Breast epithelium (tissue), 4 donors: ENCODE measurements around the gene LRGUK. TPM values are rescaled to one million over a fixed set of nuclear protein-coding genes. Genes with fewer than 3 reads are reported as not detected.

ENCODE experiments used
- DNase-seq, 2 donors: peaks; one replicate each; pipeline ENCODE4 v3.0.0-alpha.2; 2019; ENCODE audit warnings: low spot score in 2 of 2
- H3K27ac ChIP-seq, 2 donors: fragments of 200-600 bp; sonication (generic) in 1 of 2; one replicate each; pipeline ENCODE4 v1.5.1; 2016 to 2019; ENCODE audit warnings: mild to moderate bottlenecking in 1 of 2
- H3K27me3 ChIP-seq, 2 donors: fragments of 200-600 bp; sonication (generic) in 1 of 2; one replicate each; pipeline versions ENCODE4 v1.5.1 to v1.6.0; 2017 to 2019; ENCODE audit warnings: control low read depth in 1 of 2, mild to moderate bottlenecking in 1 of 2
- H3K36me3 ChIP-seq: fragments of 200-600 bp; one replicate; pipeline ENCODE4 v1.5.1; 2019
- H3K4me1 ChIP-seq, 2 donors: fragments of 200-600 bp; sonication (generic); one replicate each; pipeline ENCODE4 v1.5.1; 2016 to 2019; ENCODE audit warnings: control low read depth in 1 of 2
- H3K4me3 ChIP-seq, 3 donors: fragments of 200-600 bp; sonication (generic); 1 replicate in 2 of 3; 2 replicates in 1 of 3; pipeline ENCODE4 v1.5.1; 2016 to 2019; ENCODE audit warnings: mild to moderate bottlenecking in 3 of 3, moderate library complexity in 2 of 3
- H3K9me3 ChIP-seq, 2 donors: fragments of 200-600 bp; sonication (generic) in 1 of 2; one replicate each; pipeline ENCODE4 v1.5.1; 2016 to 2019; ENCODE audit warnings: control low read depth in 1 of 2
- CTCF ChIP-seq, 3 donors: fragments of 450-650 bp; IDR thresholded peaks; one replicate each; pipeline ENCODE4 v1.5.1; 2016 to 2017; ENCODE audit warnings: antibody characterized with exemption in 3 of 3, mild to moderate bottlenecking in 3 of 3, moderate library complexity in 3 of 3
- POLR2A ChIP-seq: fragments of 450-650 bp; IDR thresholded peaks from one replicate; pipeline ENCODE4 v1.6.1; 2016; ENCODE audit warnings: antibody characterized with exemption, mild to moderate bottlenecking, moderate library complexity
- POLR2AphosphoS5 ChIP-seq, 3 donors: sonication (generic); formaldehyde crosslinking; IDR thresholded peaks; one replicate each; pipeline ENCODE4 v1.6.1; 2017; ENCODE audit warnings: antibody characterized with exemption in 3 of 3
- intact Hi-C: fragments of 100-400 bp; cut with DNase I; formaldehyde crosslinking; loops from one replicate; pipeline ENCODE4 v1.15.1; 2023; ENCODE audit warnings: low total_unique reads
- total RNA-seq, 3 donors: library from RNA; depleted of rRNA; stranded (reverse); fragments of >200 nt; gene quantifications; one replicate each; pipeline ENCODE4 v1.1.0, GENCODE V29; 2016

LRGUK gene
- total RNA-seq, 3 donors from 2014 or later: 0.96 to 2.6 (median 1.6) TPM

- intact Hi-C loops: no loop called here
- H3K4me3 ChIP-seq: no peak overlapping the region
- TF ChIP-seq POLR2A (no peak), CTCF (IDR thresholded peaks at IDR 0.05) (no peak), POLR2AphosphoS5 (IDR thresholded peaks at IDR 0.05) (no peak)
- H3K27me3 ChIP-seq: no peaks in the 10 kb centered on the region
- DNase-seq: no peak
- no peaks in the 10 kb centered on the region for H3K36me3 ChIP-seq
- no peak overlapping the region for H3K27ac ChIP-seq
- no peaks in the 10 kb centered on the region for H3K4me1 ChIP-seq
- H3K9me3 ChIP-seq: no peaks in the 10 kb centered on the region
Observed at GRCh38 chr7:134307320-134307719, 180.2 kb downstream of the LRGUK start.

- Histone ChIP-seq H3K4me3 (no peak overlapping the region), H3K27me3 (no peaks in the 10 kb centered on the region), H3K36me3 (no peaks in the 10 kb centered on the region), H3K27ac (no peak overlapping the region), H3K9me3 (no peaks in the 10 kb centered on the region), H3K4me1 (no peaks in the 10 kb centered on the region)
- no peak for TF ChIP-seq CTCF (IDR thresholded peaks at IDR 0.05)
- TF ChIP-seq POLR2A: no peak
- no peak for TF ChIP-seq POLR2AphosphoS5 (IDR thresholded peaks at IDR 0.05)
- DNase-seq: no peak
- intact Hi-C loops: no loop called here
Observed at GRCh38 chr7:134308548-134308947, 181.4 kb downstream of the LRGUK start.

- no peaks in the 10 kb centered on the region for H3K9me3 ChIP-seq
- H3K27ac ChIP-seq: no peak overlapping the region
- no peaks in the 10 kb centered on the region for H3K27me3 ChIP-seq
- no peak for DNase-seq
- TF ChIP-seq POLR2AphosphoS5 (IDR thresholded peaks at IDR 0.05): no peak
- H3K36me3 ChIP-seq: no peaks in the 10 kb centered on the region
- intact Hi-C loops: no loop called here
- no peak overlapping the region for H3K4me3 ChIP-seq
- H3K4me1 ChIP-seq: no peaks in the 10 kb centered on the region
Observed at GRCh38 chr7:134311807-134312206, 184.7 kb downstream of the LRGUK start.

GRCh38 chr7:134312717-134313116 lies 185.6 kb downstream of the LRGUK start:
- Histone ChIP-seq H3K36me3 (no peaks in the 10 kb centered on the region), H3K4me1 (no peaks in the 10 kb centered on the region), H3K9me3 (no peaks in the 10 kb centered on the region), H3K4me3 (no peak overlapping the region), H3K27ac (no peak overlapping the region), H3K27me3 (no peaks in the 10 kb centered on the region)
- intact Hi-C loops: no loop called here
- DNase-seq: no peak
- TF ChIP-seq POLR2A (no peak), CTCF (IDR thresholded peaks at IDR 0.05) (no peak), POLR2AphosphoS5 (IDR thresholded peaks at IDR 0.05) (no peak)

DNA sequence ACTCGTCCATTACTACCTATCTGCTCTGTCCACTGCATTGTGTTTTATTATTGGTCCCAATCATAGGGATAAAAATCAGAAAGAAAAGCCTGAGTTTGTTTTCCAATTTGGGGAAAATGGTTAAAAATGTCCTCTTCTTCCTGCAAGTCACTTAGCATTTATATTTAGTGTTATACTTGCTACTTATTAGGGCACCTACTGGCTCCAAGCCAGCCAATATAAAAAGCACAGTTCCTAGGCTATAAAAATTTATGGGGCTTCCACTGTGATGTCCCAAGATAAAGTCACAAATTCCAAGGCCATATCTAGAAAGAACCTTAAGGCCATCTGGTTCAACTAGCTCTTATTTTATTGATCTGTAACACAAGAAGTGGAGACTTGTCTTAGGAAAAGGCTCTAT lies 186.4 kb downstream of the LRGUK start:
- H3K27me3 ChIP-seq: no peaks in the 10 kb centered on the region
- intact Hi-C loops: no loop called here
- TF ChIP-seq CTCF (IDR thresholded peaks at IDR 0.05) (no peak), POLR2AphosphoS5 (IDR thresholded peaks at IDR 0.05) (no peak)

More for the DNA sequence above, 186.4 kb downstream of the LRGUK start:
- Histone ChIP-seq H3K4me1 (no peaks in the 10 kb centered on the region), H3K9me3 (no peaks in the 10 kb centered on the region), H3K27ac (no peak overlapping the region), H3K4me3 (no peak overlapping the region), H3K36me3 (no peaks in the 10 kb centered on the region)
- DNase-seq: no peak

Other genes with a start within 250 kb of the LRGUK start
- 10 to 100 TPM in 1 of 3 donors, 1 to 10 TPM in 2; 7.3 to 13.8 (median 8.5) TPM for gene SLC35B4, start 189.6 kb downstream of the LRGUK start, total RNA-seq